HepG2 (cell line): Measurements from ENCODE around the gene C20orf202. TPM values are rescaled to one million over a fixed set of nuclear protein-coding genes. Genes with fewer than 3 reads are reported as not detected.

ENCODE experiments used
- ARID3A ChIP-seq: IDR thresholded peaks from 2 replicates; pipeline ENCODE4 v1.6.1; 2012; ENCODE audit warnings: low read depth, low read length, improper control_type of control experiment
- CHD2 ChIP-seq: IDR thresholded peaks from 2 replicates; pipeline ENCODE4 v1.6.1; 2011; ENCODE audit warnings: low read depth, low read length, improper control_type of control experiment
- DPF2 ChIP-seq: sonication (generic); formaldehyde crosslinking; IDR thresholded peaks from 2 replicates; pipeline ENCODE4 v1.4.0; 2020; ENCODE audit warnings: mild to moderate bottlenecking, low read depth, missing genetic modification reagents, borderline replicate concordance
- GABPB1 ChIP-seq: IDR thresholded peaks from 2 replicates; pipeline ENCODE4 v1.6.1; 2016; ENCODE audit warnings: mild to moderate bottlenecking, missing genetic modification reagents, moderate library complexity, missing compliant biosample characterization
- GATAD1 ChIP-seq: IDR thresholded peaks from 2 replicates; pipeline ENCODE4 v1.6.1; 2016; ENCODE audit warnings: missing genetic modification reagents, missing compliant biosample characterization
- HNF1B ChIP-seq: sonication (generic); formaldehyde crosslinking; IDR thresholded peaks from 2 replicates; pipeline ENCODE4 v1.5.1; 2020; ENCODE audit warnings: mild to moderate bottlenecking, moderate library complexity, missing genetic modification reagents
- KDM4B ChIP-seq: sonication (generic); formaldehyde crosslinking; IDR thresholded peaks from 2 replicates; pipeline ENCODE4 v1.4.0; 2020; ENCODE audit warnings: missing genetic modification reagents
- KLF15 ChIP-seq: sonication (generic); formaldehyde crosslinking; IDR thresholded peaks from 2 replicates; pipeline ENCODE4 v1.8.1; 2023; ENCODE audit warnings: borderline replicate concordance, mild to moderate bottlenecking, inconsistent platforms, missing genetic modification reagents, mixed read lengths
- KLF16 ChIP-seq, 2 experiments: sonication (generic) in 1 of 2; formaldehyde crosslinking in 1 of 2; IDR thresholded peaks; 2 replicates each; pipeline versions ENCODE4 v1.6.1 to v1.8.0; 2016 to 2023; ENCODE audit warnings: missing genetic modification reagents in 2 of 2, missing compliant biosample characterization in 1 of 2
- KLF6 ChIP-seq: IDR thresholded peaks from 2 replicates; pipeline ENCODE4 v1.8.0; 2016; ENCODE audit warnings: missing biosample characterization, missing genetic modification reagents
- TBP ChIP-seq: sonication (generic); formaldehyde crosslinking; IDR thresholded peaks from 2 replicates; pipeline ENCODE4 v1.5.0; 2020; ENCODE audit warnings: missing genetic modification reagents
- TMF1 ChIP-seq: sonication (generic); formaldehyde crosslinking; IDR thresholded peaks from 2 replicates; pipeline ENCODE4 v1.8.1; 2022; ENCODE audit warnings: low read depth, missing genetic modification reagents
- ZFP36 ChIP-seq: fragments of 150-350 bp; IDR thresholded peaks from 2 replicates; pipeline ENCODE4 v1.6.1; 2018; ENCODE audit warnings: borderline replicate concordance, low read length, low read depth; ENCODE audit not compliant: partially characterized antibody
- ZFP37 ChIP-seq: sonication (generic); formaldehyde crosslinking; IDR thresholded peaks from 2 replicates; pipeline ENCODE4 v1.4.0; 2020; ENCODE audit warnings: missing genetic modification reagents, borderline replicate concordance
- ZFP91 ChIP-seq: sonication (generic); formaldehyde crosslinking; IDR thresholded peaks from 2 replicates; pipeline ENCODE4 v1.9.0; 2022; ENCODE audit warnings: missing genetic modification reagents, mild to moderate bottlenecking, borderline replicate concordance
- ZGPAT ChIP-seq: IDR thresholded peaks from 2 replicates; pipeline ENCODE4 v1.6.1; 2016; ENCODE audit warnings: mild to moderate bottlenecking
- ZKSCAN5 ChIP-seq: sonication (generic); formaldehyde crosslinking; IDR thresholded peaks from 2 replicates; pipeline ENCODE4 v1.5.1; 2020; ENCODE audit warnings: mild to moderate bottlenecking, missing genetic modification reagents
- ZNF207 ChIP-seq: fragments of 450-650 bp; IDR thresholded peaks from 2 replicates; pipeline ENCODE4 v1.6.1; 2016; ENCODE audit warnings: antibody characterized with exemption, borderline replicate concordance
- ZNF256 ChIP-seq: sonication (generic); formaldehyde crosslinking; conservative IDR thresholded peaks from 2 replicates; pipeline ENCODE4 v1.4.0; 2020; ENCODE audit warnings: missing genetic modification reagents
- ZNF597 ChIP-seq: sonication (generic); formaldehyde crosslinking; IDR thresholded peaks from 2 replicates; pipeline ENCODE4 v1.5.0; 2020; ENCODE audit warnings: missing genetic modification reagents
- ZNF644 ChIP-seq: IDR thresholded peaks from 2 replicates; pipeline ENCODE4 v1.6.1; 2016; ENCODE audit warnings: low read depth
- ZNF777 ChIP-seq: sonication (generic); formaldehyde crosslinking; IDR thresholded peaks from 2 replicates; pipeline ENCODE4 v1.4.0; 2020; ENCODE audit warnings: missing genetic modification reagents
- ZNF83 ChIP-seq: sonication (generic); formaldehyde crosslinking; IDR thresholded peaks from 2 replicates; pipeline ENCODE4 v1.4.0; 2020; ENCODE audit warnings: missing genetic modification reagents, mild to moderate bottlenecking, borderline replicate concordance
- ZZZ3 ChIP-seq: sonication (generic); formaldehyde crosslinking; IDR thresholded peaks from 2 replicates; pipeline ENCODE4 v1.4.0; 2020; ENCODE audit warnings: missing genetic modification reagents, mild to moderate bottlenecking, borderline replicate concordance
- polyA plus RNA-seq, 8 experiments: library from polyadenylated mRNA; depleted of rRNA in 3 of 8; stranded (reverse) in 7 of 8; unstranded in 1 of 8; fragments of >200 nt; fragmentation: Illumina TruSeq in 4 of 8; extraction: Trizol in 4 of 8; gene quantifications; 2 replicates each; pipeline versions ENCODE4 v1.2.1 to v1.2.3, GENCODE V29; 2011 to 2016; ENCODE audit warnings: low read depth in 4 of 8, missing spikeins in 1 of 8, mixed read lengths in 1 of 8; ENCODE audit not compliant: insufficient read depth in 1 of 8
- total RNA-seq, 5 experiments: library from RNA; depleted of rRNA; stranded (reverse); fragments of >200 nt; fragmentation: Illumina TruSeq; extraction: Trizol; gene quantifications; 2 replicates each; pipeline ENCODE4 v1.2.3, GENCODE V29; 2016; ENCODE audit warnings: low read depth in 1 of 5

C20orf202 gene
- total and polyA plus RNA-seq, 2 of the 13 experiments (the other 11 are each of a cell fraction or from before 2014, with no cell fraction given), result 0.20 to 1.2 TPM

- TF ChIP-seq KLF16 (CRISPR knock-in tag; IDR thresholded peaks at IDR 0.05) (no peak), ZFP37 (no peak), KLF15 (CRISPR knock-in tag) (no peak), ARID3A (no peak), TMF1 (CRISPR knock-in tag) (no peak), DPF2 (CRISPR knock-in tag) (no peak), ZZZ3 (CRISPR knock-in tag) (no peak), GABPB1 (CRISPR knock-in tag) (no peak; the same call in 1 of the 2 replicates), HNF1B (CRISPR knock-in tag) (peak; percentile 74; the same call in 1 of the 2 replicates), KDM4B (no peak; the same call in 1 of the 2 replicates), CHD2 (no peak; the same call in 1 of the 2 replicates), TBP (CRISPR knock-in tag) (no peak), ZNF83 (CRISPR knock-in tag) (no peak), GATAD1 (no peak), KLF6 (CRISPR knock-in tag) (no peak), ZNF256 (CRISPR knock-in tag) (no peak), ZNF777 (peak; percentile 0; the same call in 1 of the 2 replicates), ZNF644 (CRISPR knock-in tag) (no peak), ZGPAT (peak; percentile 48; the same call in 1 of the 2 replicates), ZKSCAN5 (no peak), ZNF207 (no peak), ZFP36 (peak; percentile 30), ZFP91 (no peak; the same call in 1 of the 2 replicates), ZNF597 (no peak)
Measured at GRCh38 chr20:1185790-1186334, 17.4 kb upstream of the C20orf202 start (continued).
